Subcutaneous adipose tissue (tissue), 4 donors: Measurements from ENCODE around the gene RAB10. TPM values are rescaled to one million over a fixed set of nuclear protein-coding genes. Genes with fewer than 3 reads are reported as not detected.

Source experiments
- total RNA-seq, 4 donors: library from RNA; depleted of rRNA; stranded (reverse); fragments of >200 nt; gene quantifications; one replicate each; pipeline ENCODE4 v1.1.0, GENCODE V29; 2016
- TF ChIP-seq, protein P1 (sequence below): fragments of 450-650 bp; IDR thresholded peaks from one replicate; pipeline ENCODE4 v1.5.1; 2016; ENCODE audit warnings: low read depth, mild to moderate bottlenecking, control low read depth, antibody characterized with exemption, moderate library complexity

Gene RAB10
- total RNA-seq, 4 donors from 2014 or later, result 73.5 to 108 (median 81.9) TPM

DNA sequence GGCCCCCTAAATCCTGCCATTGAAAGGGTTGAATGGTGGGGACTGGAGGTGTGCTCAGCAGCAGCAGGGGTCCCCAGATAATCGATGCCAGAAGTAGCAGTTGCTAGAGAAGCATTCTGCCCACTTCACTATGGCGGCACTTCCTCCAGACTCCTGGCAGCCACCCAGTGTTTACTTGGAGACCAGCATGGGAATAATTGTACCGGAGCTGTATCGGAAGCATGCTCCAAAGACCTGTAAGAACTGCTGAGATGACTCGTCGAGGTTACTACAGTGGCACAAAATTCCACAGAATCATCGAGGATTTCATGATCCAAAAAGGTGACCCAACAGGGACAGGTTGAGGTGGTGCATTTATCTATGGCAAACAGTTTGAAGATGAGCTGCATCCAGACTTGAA is 128.0 kb downstream of the RAB10 start:
- TF ChIP-seq, protein P1, sequence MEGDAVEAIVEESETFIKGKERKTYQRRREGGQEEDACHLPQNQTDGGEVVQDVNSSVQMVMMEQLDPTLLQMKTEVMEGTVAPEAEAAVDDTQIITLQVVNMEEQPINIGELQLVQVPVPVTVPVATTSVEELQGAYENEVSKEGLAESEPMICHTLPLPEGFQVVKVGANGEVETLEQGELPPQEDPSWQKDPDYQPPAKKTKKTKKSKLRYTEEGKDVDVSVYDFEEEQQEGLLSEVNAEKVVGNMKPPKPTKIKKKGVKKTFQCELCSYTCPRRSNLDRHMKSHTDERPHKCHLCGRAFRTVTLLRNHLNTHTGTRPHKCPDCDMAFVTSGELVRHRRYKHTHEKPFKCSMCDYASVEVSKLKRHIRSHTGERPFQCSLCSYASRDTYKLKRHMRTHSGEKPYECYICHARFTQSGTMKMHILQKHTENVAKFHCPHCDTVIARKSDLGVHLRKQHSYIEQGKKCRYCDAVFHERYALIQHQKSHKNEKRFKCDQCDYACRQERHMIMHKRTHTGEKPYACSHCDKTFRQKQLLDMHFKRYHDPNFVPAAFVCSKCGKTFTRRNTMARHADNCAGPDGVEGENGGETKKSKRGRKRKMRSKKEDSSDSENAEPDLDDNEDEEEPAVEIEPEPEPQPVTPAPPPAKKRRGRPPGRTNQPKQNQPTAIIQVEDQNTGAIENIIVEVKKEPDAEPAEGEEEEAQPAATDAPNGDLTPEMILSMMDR, result no peak

DNA sequence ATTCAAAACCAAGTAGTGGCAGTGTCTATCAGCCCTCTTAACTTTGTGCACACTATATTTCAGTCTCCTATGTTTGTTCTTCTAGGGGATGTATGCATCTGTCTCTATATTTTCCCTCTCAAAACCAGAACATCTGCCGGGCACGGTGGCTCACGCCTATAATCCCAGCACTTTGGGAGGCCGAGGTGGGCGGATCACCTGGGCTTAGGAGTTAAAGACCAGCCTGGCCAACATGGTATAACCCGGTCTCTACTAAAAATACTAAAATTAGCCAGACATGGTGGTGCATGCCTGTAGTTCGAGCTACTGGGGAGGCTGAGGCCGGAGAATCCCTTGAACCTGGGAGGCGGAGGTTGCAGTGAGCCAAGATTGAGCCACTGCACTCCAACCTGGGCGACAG is 129.1 kb downstream of the RAB10 start:
- TF ChIP-seq, protein P1, result no peak

DNA sequence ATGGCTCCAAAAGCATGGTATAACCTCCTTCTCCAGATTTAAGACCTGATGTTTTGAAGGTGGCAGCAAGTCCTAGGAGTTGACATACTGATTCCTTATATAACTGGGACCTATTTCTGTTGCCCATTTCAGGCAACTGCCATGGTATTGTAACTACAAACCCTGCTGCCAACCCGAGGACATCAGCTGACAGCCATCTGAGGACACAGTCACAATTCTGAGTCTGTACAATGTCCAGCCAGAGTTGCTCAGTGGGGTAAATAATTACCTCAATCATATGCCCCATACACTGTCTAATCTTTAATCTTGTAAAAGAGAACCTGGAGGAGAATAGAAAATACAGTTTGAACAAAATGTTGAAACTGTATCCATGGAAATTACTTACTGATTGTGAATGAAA is 130.3 kb downstream of the RAB10 start:
- TF ChIP-seq, protein P1, result no peak

DNA sequence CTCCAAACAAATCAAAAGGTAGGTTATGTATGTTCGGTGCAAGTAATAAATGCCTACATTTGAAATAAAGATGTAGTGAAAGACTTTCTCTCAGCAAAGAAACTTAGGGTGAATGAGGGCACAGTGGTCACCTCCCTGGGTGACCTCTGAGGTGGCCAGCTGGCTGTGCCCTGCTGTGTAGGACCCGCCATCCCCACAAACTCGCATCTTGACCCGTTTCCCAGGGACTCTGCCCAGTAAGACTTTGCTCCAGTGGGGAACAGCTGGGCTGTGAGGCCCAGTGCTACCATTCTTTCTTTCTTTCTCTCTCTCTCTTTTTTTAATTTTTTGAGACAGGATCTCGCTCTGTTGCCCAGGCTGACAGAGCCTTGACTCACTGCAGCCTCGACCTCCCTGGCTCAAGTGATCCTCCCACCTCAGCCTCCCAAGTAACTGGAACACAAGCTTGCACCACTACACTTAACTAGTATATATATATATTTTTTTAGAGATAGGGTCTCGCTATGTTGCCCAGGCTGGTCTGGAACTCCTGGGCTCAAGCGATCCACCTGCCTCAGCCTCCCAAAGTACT is 130.8 kb downstream of the RAB10 start:
- TF ChIP-seq, protein P1, result no peak

DNA sequence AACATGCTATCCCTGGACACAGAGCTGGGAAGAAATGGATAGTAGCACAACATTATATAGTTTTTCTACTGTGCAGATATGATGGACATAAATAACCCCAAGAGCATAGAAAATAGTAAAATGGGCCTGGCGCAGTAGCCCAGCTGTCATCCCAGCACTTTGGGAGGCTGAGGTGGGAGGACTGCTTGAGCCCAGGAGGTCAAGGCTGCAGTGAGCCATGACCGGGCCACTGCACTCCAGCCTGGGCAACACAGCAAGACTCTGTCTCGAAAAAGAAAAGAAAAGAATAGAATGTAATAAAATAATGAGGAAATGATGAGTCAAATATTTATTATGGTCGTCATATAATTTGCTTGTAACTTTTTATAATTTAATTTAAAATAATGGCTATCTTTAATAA is 131.5 kb downstream of the RAB10 start:
- TF ChIP-seq, protein P1, result no peak

DNA sequence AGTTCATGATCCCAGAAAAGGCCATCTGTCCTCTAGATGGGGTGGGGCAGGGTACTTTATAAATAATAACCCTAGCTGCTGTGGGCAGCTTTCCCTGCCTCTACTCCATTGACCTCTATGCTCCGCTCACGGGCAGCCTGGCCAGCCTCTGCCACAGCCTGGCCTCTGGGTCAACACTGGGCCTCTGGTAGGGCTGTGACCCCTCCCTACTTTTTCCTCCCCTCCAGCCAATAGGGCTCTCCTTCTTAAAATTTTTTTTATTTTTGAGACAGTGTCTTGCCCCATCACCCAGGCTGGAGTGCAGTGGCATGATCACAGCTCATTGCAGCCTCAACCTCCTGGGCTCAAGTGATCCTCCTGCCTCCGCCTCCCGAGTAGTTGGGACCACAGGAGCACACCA is 134.9 kb downstream of the RAB10 start:
- TF ChIP-seq, protein P1, result no peak

DNA sequence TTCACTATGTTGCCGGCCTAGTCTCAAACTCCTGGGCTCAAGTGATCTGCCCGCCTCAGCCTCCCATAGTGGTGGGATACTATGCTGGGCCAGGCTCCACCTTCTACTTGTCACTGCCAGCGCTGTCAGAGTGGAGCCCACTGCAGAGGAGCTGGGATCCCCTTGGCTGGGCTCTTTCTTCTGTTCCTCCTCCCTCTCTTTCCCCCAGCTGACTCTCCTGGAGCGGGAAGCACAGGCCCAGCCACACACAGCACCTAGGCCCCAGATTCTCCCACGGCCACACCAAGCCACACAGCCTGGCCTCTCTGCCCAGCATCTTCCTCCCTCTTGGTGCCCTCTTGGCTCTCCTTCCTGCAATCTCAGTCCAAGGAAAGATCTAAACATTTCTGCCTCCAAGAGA is 135.3 kb downstream of the RAB10 start:
- TF ChIP-seq, protein P1, result no peak
